Measurements from ENCODE around the gene CNTNAP2. TPM values are rescaled to one million over a fixed set of nuclear protein-coding genes. Genes with fewer than 3 reads are reported as not detected.

Gene CNTNAP2
- total RNA-seq, 1 experiment from 2014 or later, result 42.5 TPM

DNA sequence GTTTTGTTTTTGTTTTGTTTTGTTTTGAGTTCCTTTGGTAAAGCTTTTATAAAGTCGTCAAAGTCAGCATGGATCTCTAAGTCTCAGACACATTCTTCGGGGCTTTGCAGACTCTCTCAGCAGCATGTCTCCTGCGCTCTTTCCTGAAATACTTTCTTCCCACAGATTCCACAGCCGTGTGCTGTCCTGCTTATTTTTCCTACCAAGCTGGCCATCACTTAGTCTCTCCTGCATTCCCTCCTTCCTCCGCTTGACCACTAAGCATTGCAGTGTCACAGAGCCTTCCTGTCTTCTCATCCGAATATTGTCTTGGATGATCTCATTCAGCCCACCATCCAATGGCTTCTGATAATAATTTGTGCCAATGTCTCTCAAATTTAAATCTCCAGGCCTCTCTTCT is 2039.6 kb downstream of the CNTNAP2 start:
- peaks cover 7% of the 10 kb centered on the region; the same call in 1 of the 2 replicates for H3K9me3 ChIP-seq
- no peak for DNase-seq
- no peak overlapping the region for H3K27ac Mint-ChIP-seq (ENCODE audit: unreplicated experiment)
- BruUV-seq (replicated peaks), result no TSS peak
- ChIA-PET POLR2A (no interaction called here), CTCF (no interaction called here)
- no peaks in the 10 kb centered on the region; the same call in 1 of the 2 replicates for H3K27me3 ChIP-seq (replicated peaks; ENCODE audit: control insufficient read depth, insufficient read depth, low read length)
- no peak overlapping the region for H3K4me3 Mint-ChIP-seq (ENCODE audit: unreplicated experiment)
- peaks cover 8% of the 10 kb centered on the region for H3K27me3 Mint-ChIP-seq (ENCODE audit: insufficient read depth, unreplicated experiment)
- no peaks in the 10 kb centered on the region for H3K4me1 ChIP-seq
- TF ChIP-seq, protein P1, sequence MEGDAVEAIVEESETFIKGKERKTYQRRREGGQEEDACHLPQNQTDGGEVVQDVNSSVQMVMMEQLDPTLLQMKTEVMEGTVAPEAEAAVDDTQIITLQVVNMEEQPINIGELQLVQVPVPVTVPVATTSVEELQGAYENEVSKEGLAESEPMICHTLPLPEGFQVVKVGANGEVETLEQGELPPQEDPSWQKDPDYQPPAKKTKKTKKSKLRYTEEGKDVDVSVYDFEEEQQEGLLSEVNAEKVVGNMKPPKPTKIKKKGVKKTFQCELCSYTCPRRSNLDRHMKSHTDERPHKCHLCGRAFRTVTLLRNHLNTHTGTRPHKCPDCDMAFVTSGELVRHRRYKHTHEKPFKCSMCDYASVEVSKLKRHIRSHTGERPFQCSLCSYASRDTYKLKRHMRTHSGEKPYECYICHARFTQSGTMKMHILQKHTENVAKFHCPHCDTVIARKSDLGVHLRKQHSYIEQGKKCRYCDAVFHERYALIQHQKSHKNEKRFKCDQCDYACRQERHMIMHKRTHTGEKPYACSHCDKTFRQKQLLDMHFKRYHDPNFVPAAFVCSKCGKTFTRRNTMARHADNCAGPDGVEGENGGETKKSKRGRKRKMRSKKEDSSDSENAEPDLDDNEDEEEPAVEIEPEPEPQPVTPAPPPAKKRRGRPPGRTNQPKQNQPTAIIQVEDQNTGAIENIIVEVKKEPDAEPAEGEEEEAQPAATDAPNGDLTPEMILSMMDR (IDR thresholded peaks at IDR 0.05; ENCODE audit: insufficient read depth in 1 of 2, low read depth in 1 of 2, low read length in 1 of 2, severe bottlenecking in 1 of 2, unreplicated experiment in 1 of 2), result no peak
- intact Hi-C loops (cut with micrococcal nuclease; ENCODE audit: unreplicated experiment), result no loop called here
- no peak overlapping the region for H3K4me3 ChIP-seq (ENCODE audit: low read depth, low read length)
- no peaks in the 10 kb centered on the region for H3K36me3 Mint-ChIP-seq (ENCODE audit: insufficient read depth, unreplicated experiment)
- H3K36me3 ChIP-seq (ENCODE audit: control insufficient read depth, insufficient read depth, low read length), result no peaks in the 10 kb centered on the region
- H3K4me1 Mint-ChIP-seq (ENCODE audit: low read depth, unreplicated experiment), result no peaks in the 10 kb centered on the region
- peaks cover 8% of the 10 kb centered on the region for H3K9me3 Mint-ChIP-seq (ENCODE audit: unreplicated experiment)

GRCh38 chr7:148159331-148159730 is 2042.7 kb downstream of the CNTNAP2 start:
- TF ChIP-seq, protein P1 (IDR thresholded peaks at IDR 0.05; ENCODE audit: insufficient read depth in 1 of 2, low read depth in 1 of 2, low read length in 1 of 2, severe bottlenecking in 1 of 2, unreplicated experiment in 1 of 2), result no peak
- CTCF ChIA-PET, result no interaction called here
- Mint-ChIP-seq H3K27me3 (ENCODE audit: insufficient read depth, unreplicated experiment) (peaks cover 12% of the 10 kb centered on the region), H3K4me3 (ENCODE audit: unreplicated experiment) (no peak overlapping the region), H3K4me1 (ENCODE audit: low read depth, unreplicated experiment) (no peaks in the 10 kb centered on the region), H3K36me3 (ENCODE audit: insufficient read depth, unreplicated experiment) (no peaks in the 10 kb centered on the region), H3K27ac (ENCODE audit: unreplicated experiment) (no peak overlapping the region), H3K9me3 (ENCODE audit: unreplicated experiment) (no peaks in the 10 kb centered on the region)
- no peaks in the 10 kb centered on the region for H3K27me3 ChIP-seq (replicated peaks; ENCODE audit: control insufficient read depth, insufficient read depth, low read length)
- no peak overlapping the region for H3K4me3 ChIP-seq (ENCODE audit: low read depth, low read length)
- intact Hi-C loops (cut with micrococcal nuclease; ENCODE audit: unreplicated experiment), result no loop called here
- no peaks in the 10 kb centered on the region for H3K36me3 ChIP-seq (ENCODE audit: control insufficient read depth, insufficient read depth, low read length)
- BruUV-seq (replicated peaks), result no TSS peak
- POLR2A ChIA-PET, result no interaction called here
- H3K4me1 ChIP-seq, result no peaks in the 10 kb centered on the region
- H3K9me3 ChIP-seq, result no peaks in the 10 kb centered on the region
- DNase-seq, result no peak

DNA sequence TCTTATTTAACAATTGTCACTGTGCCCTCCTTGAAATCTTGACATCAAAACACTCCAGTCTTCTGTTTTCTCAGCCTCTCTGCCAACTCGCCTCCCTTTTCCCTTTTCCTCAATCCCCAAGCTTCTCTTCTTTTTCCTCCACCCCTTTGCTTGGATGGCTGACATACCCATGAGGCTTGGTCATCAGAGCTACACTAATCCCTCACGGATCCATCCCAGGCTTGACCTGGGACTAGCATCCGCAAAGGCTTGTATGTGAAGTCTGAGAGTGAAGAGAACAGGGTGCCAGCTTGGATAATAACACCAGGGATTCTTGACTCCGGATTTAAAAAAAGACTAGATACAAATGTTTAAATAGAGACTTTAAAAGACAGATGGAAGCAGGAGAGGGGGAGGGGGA is 2045.2 kb downstream of the CNTNAP2 start:
- no peak for DNase-seq

More for the DNA sequence above, 2045.2 kb downstream of the CNTNAP2 start:
- H3K4me3 ChIP-seq (ENCODE audit: low read depth, low read length), result no peak overlapping the region
- Mint-ChIP-seq H3K36me3 (ENCODE audit: insufficient read depth, unreplicated experiment) (no peaks in the 10 kb centered on the region), H3K27ac (ENCODE audit: unreplicated experiment) (no peak overlapping the region), H3K4me3 (ENCODE audit: unreplicated experiment) (no peak overlapping the region), H3K27me3 (ENCODE audit: insufficient read depth, unreplicated experiment) (peaks cover 14% of the 10 kb centered on the region), H3K9me3 (ENCODE audit: unreplicated experiment) (no peaks in the 10 kb centered on the region), H3K4me1 (ENCODE audit: low read depth, unreplicated experiment) (no peaks in the 10 kb centered on the region)
- no TSS peak for BruUV-seq (replicated peaks)
- no peaks in the 10 kb centered on the region for H3K36me3 ChIP-seq (ENCODE audit: control insufficient read depth, insufficient read depth, low read length)
- H3K27me3 ChIP-seq (replicated peaks; ENCODE audit: control insufficient read depth, insufficient read depth, low read length), result no peaks in the 10 kb centered on the region
- POLR2A ChIA-PET, result no interaction called here
- intact Hi-C loops (cut with micrococcal nuclease; ENCODE audit: unreplicated experiment), result no loop called here
- no peaks in the 10 kb centered on the region for H3K9me3 ChIP-seq
- TF ChIP-seq, protein P1 (IDR thresholded peaks at IDR 0.05; ENCODE audit: insufficient read depth in 1 of 2, low read depth in 1 of 2, low read length in 1 of 2, severe bottlenecking in 1 of 2, unreplicated experiment in 1 of 2), result no peak
- no peaks in the 10 kb centered on the region for H3K4me1 ChIP-seq
- CTCF ChIA-PET, result no interaction called here

Data from Caco-2 (cell line).